Mesendoderm (in vitro differentiated cells): ENCODE measurements around the gene KLK15.

Source experiments
- DNase-seq: peaks from one replicate; pipeline ENCODE4 v3.0.0; 2013
- H2AK5ac ChIP-seq: 2 replicates; pipeline ENCODE4 v1.6.1; 2013; ENCODE audit warnings: low read length, inconsistent platforms
- H2BK120ac ChIP-seq: 2 replicates; pipeline ENCODE4 v1.6.1; 2013; ENCODE audit warnings: low read depth, mild to moderate bottlenecking, low read length, moderate library complexity, mixed read lengths
- H2BK15ac ChIP-seq: replicated peaks from 2 replicates; pipeline ENCODE4 v1.6.1; 2013; ENCODE audit warnings: low read depth, mild to moderate bottlenecking, moderate library complexity
- H2BK5ac ChIP-seq: 2 replicates; pipeline ENCODE4 v1.6.1; 2013; ENCODE audit warnings: low read length, inconsistent platforms
- H3K18ac ChIP-seq: 2 replicates; pipeline ENCODE4 v1.6.1; 2013; ENCODE audit warnings: mild to moderate bottlenecking, low read length, mixed read lengths
- H3K23ac ChIP-seq: one replicate; pipeline ENCODE4 v1.6.1; 2013; ENCODE audit warnings: low read length
- H3K27ac ChIP-seq: 2 replicates; pipeline ENCODE4 v1.5.1; 2013; ENCODE audit warnings: low read depth, mild to moderate bottlenecking, inconsistent platforms, low read length, moderate library complexity
- H3K27me3 ChIP-seq: 2 replicates; pipeline ENCODE4 v1.6.1; 2013; ENCODE audit warnings: low read length, control low read depth, mild to moderate bottlenecking, inconsistent platforms; ENCODE audit not compliant: insufficient read depth, poor library complexity
- H3K36me3 ChIP-seq: 2 replicates; pipeline ENCODE4 v1.6.1; 2013; ENCODE audit warnings: low read length, inconsistent platforms; ENCODE audit not compliant: control insufficient read depth, insufficient read depth
- H3K4ac ChIP-seq: one replicate; pipeline ENCODE4 v1.6.1; 2013; ENCODE audit warnings: low read depth, mild to moderate bottlenecking, low read length, moderate library complexity
- H3K4me1 ChIP-seq: 2 replicates; pipeline ENCODE4 v1.6.1; 2013; ENCODE audit warnings: low read depth, low read length, inconsistent platforms; ENCODE audit not compliant: control insufficient read depth
- H3K4me2 ChIP-seq: 2 replicates; pipeline ENCODE4 v1.6.1; 2013; ENCODE audit warnings: low read length
- H3K4me3 ChIP-seq: 2 replicates; pipeline ENCODE4 v1.5.1; 2013; ENCODE audit warnings: mild to moderate bottlenecking, low read length
- H3K56ac ChIP-seq: one replicate; pipeline ENCODE4 v1.6.1; 2013; ENCODE audit warnings: low read length
- H3K79me1 ChIP-seq: 2 replicates; pipeline ENCODE4 v1.6.1; 2013; ENCODE audit warnings: low read length, inconsistent platforms
- H3K79me2 ChIP-seq: 2 replicates; pipeline ENCODE4 v1.6.1; 2013; ENCODE audit warnings: mild to moderate bottlenecking, low read length; ENCODE audit not compliant: control insufficient read depth, insufficient read depth
- H3K9ac ChIP-seq: 2 replicates; pipeline ENCODE4 v1.6.1; 2013; ENCODE audit warnings: low read length, inconsistent platforms
- H4K5ac ChIP-seq: one replicate; pipeline ENCODE4 v1.6.1; 2013; ENCODE audit warnings: low read length
- H4K8ac ChIP-seq: one replicate; pipeline ENCODE4 v1.6.1; 2013; ENCODE audit warnings: low read depth, mild to moderate bottlenecking, control low read depth, low read length, moderate library complexity
- WGBS: extraction: QIAGEN DNeasy Blood & Tissue Kit; methylation state at CpG from one replicate; pipeline ENCODE4 v1.1.7; 2013; ENCODE audit warnings: low lambda C conversion rate, missing lambda C conversion rate; ENCODE audit not compliant: insufficient coverage; ENCODE audit errors: extremely low coverage; 5-methylcytosine and 5-hydroxymethylcytosine counted together

Gene KLK15

DNA sequence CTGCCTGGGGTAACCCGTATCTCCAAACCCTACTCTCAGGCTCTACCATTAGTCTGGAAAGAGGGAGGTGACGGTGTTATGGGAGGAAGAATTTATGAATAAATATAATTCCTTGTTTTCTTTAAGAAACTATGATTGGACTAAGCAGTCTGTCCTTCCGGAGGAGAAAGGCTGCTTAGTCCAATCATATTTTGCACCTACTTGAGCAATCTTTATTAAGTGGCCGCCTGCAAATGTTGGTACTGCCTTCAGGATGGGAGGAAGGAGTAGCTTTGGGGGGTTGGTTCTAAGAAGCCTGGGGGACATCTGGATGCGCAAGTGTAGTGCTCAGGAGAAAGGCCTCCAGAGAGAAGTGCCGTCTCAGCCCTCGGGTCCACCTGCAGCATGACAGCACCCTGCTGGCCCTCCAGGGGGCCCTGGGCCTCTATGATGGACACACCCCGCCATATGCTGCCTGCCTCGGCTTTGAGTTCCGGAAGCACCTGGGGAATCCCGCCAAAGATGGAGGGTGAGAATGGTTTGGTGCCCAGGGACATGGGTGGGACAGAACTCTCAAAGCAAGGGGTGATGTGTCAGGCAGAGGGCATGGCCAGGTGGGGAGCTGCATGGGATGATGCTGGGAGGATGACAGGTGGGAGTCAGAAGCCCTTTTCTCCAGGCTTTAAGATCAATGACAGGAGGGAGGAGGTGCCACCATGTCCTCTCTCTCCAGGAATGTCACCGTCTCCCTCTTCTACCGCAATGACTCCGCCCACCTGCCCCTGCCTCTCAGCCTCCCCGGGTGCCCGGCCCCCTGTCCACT lies 39.1 kb downstream of the KLK15 start:
- no peaks in the 10 kb centered on the region for H3K4me1 ChIP-seq
- H3K27ac ChIP-seq, result no peak overlapping the region
- no peak overlapping the region for H2BK15ac ChIP-seq
- H3K4me2 ChIP-seq, result no peak overlapping the region
- no peak overlapping the region for H3K23ac ChIP-seq
- H3K56ac ChIP-seq, result no peak overlapping the region
- no peak overlapping the region for H4K5ac ChIP-seq
- H3K18ac ChIP-seq, result no peak overlapping the region
- no peak overlapping the region for H2BK120ac ChIP-seq
- no peak overlapping the region for H3K4me3 ChIP-seq
- peak; percentile 68 for DNase-seq
- H3K9ac ChIP-seq, result no peak overlapping the region
- H3K27me3 ChIP-seq, result no peaks in the 10 kb centered on the region
- no CpG with 5 or more reads among the region's 16 CpGs for WGBS
- H2AK5ac ChIP-seq, result no peak overlapping the region
- peaks cover 3% of the 10 kb centered on the region for H3K79me2 ChIP-seq
- H3K79me1 ChIP-seq, result peaks cover 3% of the 10 kb centered on the region
- peaks cover 18% of the 10 kb centered on the region for H3K36me3 ChIP-seq
- H2BK5ac ChIP-seq, result no peak overlapping the region
- no peak overlapping the region for H4K8ac ChIP-seq
- no peak overlapping the region for H3K4ac ChIP-seq

DNA sequence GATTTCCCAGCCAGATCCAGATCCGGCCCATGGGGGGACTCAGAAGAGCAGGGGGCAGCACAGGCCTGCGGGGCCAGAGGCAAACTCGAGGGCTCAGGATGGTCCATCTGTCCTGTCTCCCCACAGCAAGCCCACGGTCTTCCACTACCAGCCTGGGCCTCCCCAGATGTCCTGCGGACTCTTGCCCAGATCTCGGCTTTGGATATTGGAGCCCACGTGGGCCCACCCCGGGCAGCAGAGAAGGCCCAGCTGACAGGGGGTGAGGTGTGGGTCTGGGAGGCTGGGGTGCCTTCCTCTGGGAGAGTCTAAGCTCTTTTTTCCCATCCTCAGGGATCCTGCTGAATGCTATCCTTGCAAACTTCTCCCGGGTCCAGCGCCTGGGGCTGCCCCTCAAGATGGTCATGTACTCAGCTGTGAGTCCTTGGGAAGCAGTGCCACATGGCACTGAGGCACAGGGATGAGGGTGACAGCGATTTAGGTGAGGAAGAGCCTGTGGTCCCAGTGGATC lies 39.8 kb downstream of the KLK15 start:
- no peak overlapping the region for H3K9ac ChIP-seq
- no peak overlapping the region for H2BK120ac ChIP-seq
- no peak overlapping the region for H4K5ac ChIP-seq
- H3K23ac ChIP-seq, result no peak overlapping the region
- peaks cover 3% of the 10 kb centered on the region for H3K79me1 ChIP-seq
- no peak overlapping the region for H3K4me2 ChIP-seq
- no peak overlapping the region for H3K18ac ChIP-seq
- H2BK15ac ChIP-seq, result no peak overlapping the region
- no peak overlapping the region for H3K4ac ChIP-seq
- H3K4me3 ChIP-seq, result no peak overlapping the region
- H4K8ac ChIP-seq, result no peak overlapping the region
- no peak overlapping the region for H3K27ac ChIP-seq
- H3K27me3 ChIP-seq, result no peaks in the 10 kb centered on the region
- H2AK5ac ChIP-seq, result no peak overlapping the region
- no peak overlapping the region for H3K56ac ChIP-seq
- WGBS, result no CpG with 5 or more reads among the region's 11 CpGs
- DNase-seq, result no peak
- H3K36me3 ChIP-seq, result peaks cover 16% of the 10 kb centered on the region
- H3K4me1 ChIP-seq, result no peaks in the 10 kb centered on the region
- H3K79me2 ChIP-seq, result no peaks in the 10 kb centered on the region
- no peak overlapping the region for H2BK5ac ChIP-seq

DNA sequence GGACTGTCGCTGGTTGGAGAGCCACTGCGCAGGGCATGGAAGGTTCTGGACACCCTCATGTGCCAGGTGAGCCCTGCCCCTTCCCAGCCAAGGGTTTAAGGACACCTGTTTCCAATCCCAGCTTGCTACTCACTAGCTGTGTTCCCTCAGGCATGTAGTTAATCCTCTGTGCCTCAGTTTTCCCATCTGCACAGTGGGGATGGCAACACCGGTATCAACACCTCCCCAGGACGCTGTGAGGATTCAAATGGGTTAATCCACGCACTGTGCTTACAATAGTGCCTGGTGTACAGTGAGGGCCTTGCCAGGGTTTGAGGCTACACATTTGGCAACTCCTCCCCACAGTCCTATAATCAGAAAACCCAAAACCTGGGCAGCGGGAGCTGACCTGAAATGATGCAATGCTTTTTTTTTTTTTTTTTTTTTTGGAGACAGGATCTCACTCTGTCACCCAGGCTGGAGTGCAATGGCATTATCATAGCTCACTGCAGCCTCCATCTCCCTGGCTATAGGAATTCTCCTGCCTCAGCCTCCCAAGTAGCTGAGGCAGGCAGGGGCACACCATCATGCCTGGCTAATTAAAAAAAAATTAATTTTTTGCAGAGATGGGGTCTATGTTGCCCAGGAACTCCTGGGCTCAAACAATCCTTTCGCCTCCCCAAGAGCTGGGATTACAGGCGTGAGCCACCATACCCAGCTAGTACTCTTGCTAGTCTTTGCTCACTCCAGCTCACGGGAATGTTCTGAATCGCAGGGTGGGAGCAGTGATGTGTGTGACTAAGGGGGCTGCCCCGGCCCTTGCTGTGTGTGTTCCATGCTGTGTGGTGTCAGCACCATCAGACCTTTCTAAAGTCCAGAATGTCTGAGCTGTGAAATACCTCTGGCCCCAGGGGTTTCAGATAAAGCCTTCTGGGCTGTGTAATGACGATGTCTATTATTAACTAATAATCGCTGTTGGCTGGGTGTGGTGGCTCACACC lies 40.8 kb downstream of the KLK15 start:
- Histone ChIP-seq H4K8ac (no peak overlapping the region), H2BK15ac (no peak overlapping the region), H3K79me2 (no peaks in the 10 kb centered on the region), H3K56ac (no peak overlapping the region), H3K27me3 (no peaks in the 10 kb centered on the region), H3K4ac (no peak overlapping the region), H3K27ac (no peak overlapping the region), H3K4me3 (no peak overlapping the region), H3K18ac (no peak overlapping the region), H3K9ac (no peak overlapping the region), H3K36me3 (peaks cover 7% of the 10 kb centered on the region), H3K23ac (no peak overlapping the region), H2AK5ac (no peak overlapping the region), H3K4me2 (no peak overlapping the region), H2BK120ac (no peak overlapping the region), H4K5ac (no peak overlapping the region), H3K79me1 (no peaks in the 10 kb centered on the region), H2BK5ac (no peak overlapping the region), H3K4me1 (no peaks in the 10 kb centered on the region)
- DNase-seq, result no peak
- WGBS, result no CpG with 5 or more reads among the region's 13 CpGs

DNA sequence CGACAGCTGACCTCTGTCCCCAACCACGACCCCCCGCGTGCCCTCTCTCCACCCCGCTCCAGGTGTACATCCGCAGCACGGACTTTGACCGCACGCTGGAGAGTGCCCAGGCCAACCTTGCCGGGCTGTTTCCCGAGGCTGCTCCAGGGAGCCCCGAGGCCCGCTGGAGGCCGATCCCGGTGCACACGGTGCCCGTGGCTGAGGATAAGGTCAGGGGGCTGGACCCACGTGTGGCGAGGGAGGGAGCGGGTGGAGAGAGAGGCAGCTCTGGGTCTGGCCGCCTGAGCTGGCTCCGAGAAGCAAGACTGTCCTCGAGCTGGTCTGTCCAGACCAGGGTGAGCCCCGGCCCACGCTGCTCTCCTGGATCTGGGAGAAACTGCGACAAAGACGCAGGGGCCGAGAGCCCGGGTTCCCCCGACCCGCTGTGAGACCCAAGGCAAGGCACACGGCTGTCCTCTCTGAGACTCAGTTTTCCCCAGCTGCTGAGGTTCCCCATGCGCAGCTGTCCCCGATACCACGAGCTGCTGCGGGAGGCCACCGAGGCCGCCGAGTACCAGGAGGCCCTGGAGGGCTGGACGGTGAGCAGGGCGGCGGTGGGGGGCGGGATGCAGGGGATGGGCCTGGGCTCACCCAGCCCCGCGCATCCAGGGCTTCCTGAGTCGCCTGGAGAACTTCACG lies 41.6 kb downstream of the KLK15 start:
- Histone ChIP-seq H3K79me2 (no peaks in the 10 kb centered on the region), H2AK5ac (no peak overlapping the region), H4K5ac (no peak overlapping the region), H3K56ac (no peak overlapping the region), H3K27ac (no peak overlapping the region), H3K23ac (no peak overlapping the region), H2BK120ac (no peak overlapping the region), H3K27me3 (no peaks in the 10 kb centered on the region), H3K4me2 (no peak overlapping the region), H2BK5ac (no peak overlapping the region), H3K18ac (no peak overlapping the region), H3K36me3 (peaks cover 1% of the 10 kb centered on the region), H2BK15ac (no peak overlapping the region), H3K79me1 (no peaks in the 10 kb centered on the region), H4K8ac (no peak overlapping the region), H3K4ac (no peak overlapping the region), H3K9ac (no peak overlapping the region), H3K4me1 (no peaks in the 10 kb centered on the region), H3K4me3 (no peak overlapping the region)
- WGBS, result no CpG with 5 or more reads among the region's 47 CpGs
- DNase-seq, result no peak

DNA sequence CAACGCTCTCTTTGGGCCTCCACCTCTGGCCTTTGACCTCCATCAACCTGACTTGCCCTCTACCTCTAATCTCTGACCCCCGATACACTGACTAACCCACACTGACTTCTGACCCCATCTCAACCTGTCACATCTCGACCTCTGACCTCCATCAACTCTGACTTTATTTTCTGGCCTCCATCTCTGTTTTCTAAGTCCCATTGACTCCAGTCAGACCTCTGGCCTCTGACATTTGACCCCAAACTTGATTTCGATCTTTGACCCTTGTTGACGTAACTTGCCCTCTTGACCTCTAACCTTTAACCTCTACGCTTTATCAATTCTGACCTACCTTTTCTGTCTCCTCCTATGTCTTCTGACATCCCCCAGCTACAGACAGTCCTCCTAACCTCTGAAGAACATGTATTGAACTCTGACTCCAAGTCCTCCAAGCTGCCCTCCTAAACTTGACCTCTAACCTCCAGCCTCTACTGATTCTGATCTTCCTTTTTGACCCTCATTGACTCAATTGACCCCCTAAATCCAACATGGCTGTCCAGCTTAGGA lies 42.4 kb downstream of the KLK15 start:
- no peak overlapping the region for H2BK120ac ChIP-seq
- no peaks in the 10 kb centered on the region for H3K79me2 ChIP-seq
- no peak overlapping the region for H3K4me3 ChIP-seq
- DNase-seq, result no peak
- no peak overlapping the region for H3K18ac ChIP-seq
- no peak overlapping the region for H3K27ac ChIP-seq
- no peaks in the 10 kb centered on the region for H3K27me3 ChIP-seq
- peaks cover 1% of the 10 kb centered on the region for H3K36me3 ChIP-seq
- H2BK15ac ChIP-seq, result no peak overlapping the region
- H3K4ac ChIP-seq, result no peak overlapping the region
- no peaks in the 10 kb centered on the region for H3K4me1 ChIP-seq
- no CpG with 5 or more reads among the region's 6 CpGs for WGBS
- no peak overlapping the region for H3K4me2 ChIP-seq
- no peak overlapping the region for H3K23ac ChIP-seq
- no peaks in the 10 kb centered on the region for H3K79me1 ChIP-seq
- H3K9ac ChIP-seq, result no peak overlapping the region
- no peak overlapping the region for H2BK5ac ChIP-seq
- H3K56ac ChIP-seq, result no peak overlapping the region
- H4K8ac ChIP-seq, result no peak overlapping the region
- no peak overlapping the region for H2AK5ac ChIP-seq
- no peak overlapping the region for H4K5ac ChIP-seq
